ENCODE data around the gene OPRL1. TPM values are rescaled to one million over a fixed set of nuclear protein-coding genes. Genes with fewer than 3 reads are reported as not detected.

Gene OPRL1
- total and polyA plus RNA-seq, 4 donors = 5.2 to 26.3 (median 18.6) TPM

GRCh38 chr20:64077094-64077493, 2.8 kb upstream of the OPRL1 start:
- peaks cover 52% of the 10 kb centered on the region for H3K36me3 ChIP-seq (ENCODE audit: control insufficient read depth, insufficient read depth, low read length)
- H3K27me3 ChIP-seq (ENCODE audit: control insufficient read depth, insufficient read depth, low read length) = no peaks in the 10 kb centered on the region
- no peak overlapping the region for H3K4me3 ChIP-seq (ENCODE audit: low read depth, low read length)
- no peaks in the 10 kb centered on the region for H3K9me3 ChIP-seq (ENCODE audit: control insufficient read depth, insufficient read depth, low read length)
- H3K4me1 ChIP-seq (ENCODE audit: control insufficient read depth, insufficient read depth, low read length) = peaks cover 44% of the 10 kb centered on the region
- H3K27ac ChIP-seq (ENCODE audit: low read depth, low read length) = no peak overlapping the region
- DNase-seq (ENCODE audit: low read depth in 4 of 6, low spot score in 6 of 6) = no peak
- WGBS (ENCODE audit: insufficient coverage) = 77% methylated on average over 5 of the region's 8 CpGs

GRCh38 chr20:64077541-64077875, 2.4 kb upstream of the OPRL1 start:
- 82% methylated on average over 6 of the region's 7 CpGs for WGBS (ENCODE audit: insufficient coverage)

GRCh38 chr20:64077876-64078551, 1.9 kb upstream of the OPRL1 start:
- H3K27me3 ChIP-seq (ENCODE audit: control insufficient read depth, insufficient read depth, low read length) = peaks cover 3% of the 10 kb centered on the region
- peaks cover 44% of the 10 kb centered on the region for H3K36me3 ChIP-seq (ENCODE audit: control insufficient read depth, insufficient read depth, low read length)
- no peaks in the 10 kb centered on the region for H3K9me3 ChIP-seq (ENCODE audit: control insufficient read depth, insufficient read depth, low read length)
- DNase-seq (ENCODE audit: low read depth in 4 of 6, low spot score in 6 of 6) = no peak
- peaks cover 54% of the 10 kb centered on the region for H3K4me1 ChIP-seq (ENCODE audit: control insufficient read depth, insufficient read depth, low read length)
- WGBS (ENCODE audit: insufficient coverage) = 71% methylated on average over 12 of the region's 15 CpGs
- peak overlapping the region; percentile 64 for H3K4me3 ChIP-seq (ENCODE audit: low read depth, low read length)
- no peak overlapping the region for H3K27ac ChIP-seq (ENCODE audit: low read depth, low read length)

More at GRCh38 chr20:64077541-64077875, 2.4 kb upstream of the OPRL1 start:
- Histone ChIP-seq H3K27ac (ENCODE audit: low read depth, low read length) (no peak overlapping the region), H3K4me1 (ENCODE audit: control insufficient read depth, insufficient read depth, low read length) (peaks cover 49% of the 10 kb centered on the region), H3K9me3 (ENCODE audit: control insufficient read depth, insufficient read depth, low read length) (no peaks in the 10 kb centered on the region), H3K27me3 (ENCODE audit: control insufficient read depth, insufficient read depth, low read length) (no peaks in the 10 kb centered on the region), H3K36me3 (ENCODE audit: control insufficient read depth, insufficient read depth, low read length) (peaks cover 48% of the 10 kb centered on the region), H3K4me3 (ENCODE audit: low read depth, low read length) (no peak overlapping the region)
- DNase-seq (ENCODE audit: low read depth in 4 of 6, low spot score in 6 of 6) = no peak

DNA sequence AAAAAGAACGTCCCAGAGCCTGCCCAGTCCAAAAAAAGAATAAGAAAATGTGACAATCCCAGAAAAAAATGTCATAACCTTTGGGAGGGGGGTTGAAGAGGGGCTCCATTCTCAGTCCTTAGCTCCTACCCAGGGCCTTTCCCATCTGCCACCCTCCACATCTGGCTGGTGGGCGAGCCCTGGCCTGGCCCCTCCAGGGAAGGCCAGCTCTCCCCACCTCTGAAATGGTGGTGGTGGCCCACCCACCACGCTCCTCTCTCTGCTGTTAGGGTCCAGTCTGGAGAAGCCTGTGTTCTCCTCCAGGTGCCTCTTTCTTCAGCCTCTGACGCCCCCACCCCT, 979 bp upstream of the OPRL1 start:
- Histone ChIP-seq H3K4me3 (ENCODE audit: low read depth, low read length) (peak overlapping the region; percentile 64), H3K4me1 (ENCODE audit: control insufficient read depth, insufficient read depth, low read length) (peaks cover 59% of the 10 kb centered on the region), H3K36me3 (ENCODE audit: control insufficient read depth, insufficient read depth, low read length) (peaks cover 36% of the 10 kb centered on the region), H3K27ac (ENCODE audit: low read depth, low read length) (no peak overlapping the region), H3K27me3 (ENCODE audit: control insufficient read depth, insufficient read depth, low read length) (peaks cover 4% of the 10 kb centered on the region), H3K9me3 (ENCODE audit: control insufficient read depth, insufficient read depth, low read length) (no peaks in the 10 kb centered on the region)
- DNase-seq (ENCODE audit: low read depth in 4 of 6, low spot score in 6 of 6) = no peak
- WGBS (ENCODE audit: insufficient coverage) = 21% methylated on average over 2 of the region's 4 CpGs

- Histone ChIP-seq H3K27ac (ENCODE audit: low read depth, low read length) (peak within 1 kb of the TSS; percentile 69), H3K36me3 (ENCODE audit: control insufficient read depth, insufficient read depth, low read length) (peaks cover 31% of the 10 kb centered on the region), H3K9me3 (ENCODE audit: control insufficient read depth, insufficient read depth, low read length) (no peaks in the 10 kb centered on the region), H3K4me1 (ENCODE audit: control insufficient read depth, insufficient read depth, low read length) (peaks cover 62% of the 10 kb centered on the region), H3K27me3 (ENCODE audit: control insufficient read depth, insufficient read depth, low read length) (peaks cover 5% of the 10 kb centered on the region), H3K4me3 (ENCODE audit: low read depth, low read length) (peak within 1 kb of the TSS; percentile 64)
- peak in 3 of 6 donors; percentile 79 to 92 (median 90) for DNase-seq (ENCODE audit: low read depth in 4 of 6, low spot score in 6 of 6)
- WGBS (ENCODE audit: insufficient coverage) = under 1% methylated on average over 65 of the region's 73 CpGs
Measured at GRCh38 chr20:64079273-64080012, 439 bp upstream of the OPRL1 start, which contains the start of gene RGS19. Gene RGS19, minus strand, starts transcription at chr20:64079518. Its CDS starts 2,632 bp downstream, at chr20:64076886.

DNA sequence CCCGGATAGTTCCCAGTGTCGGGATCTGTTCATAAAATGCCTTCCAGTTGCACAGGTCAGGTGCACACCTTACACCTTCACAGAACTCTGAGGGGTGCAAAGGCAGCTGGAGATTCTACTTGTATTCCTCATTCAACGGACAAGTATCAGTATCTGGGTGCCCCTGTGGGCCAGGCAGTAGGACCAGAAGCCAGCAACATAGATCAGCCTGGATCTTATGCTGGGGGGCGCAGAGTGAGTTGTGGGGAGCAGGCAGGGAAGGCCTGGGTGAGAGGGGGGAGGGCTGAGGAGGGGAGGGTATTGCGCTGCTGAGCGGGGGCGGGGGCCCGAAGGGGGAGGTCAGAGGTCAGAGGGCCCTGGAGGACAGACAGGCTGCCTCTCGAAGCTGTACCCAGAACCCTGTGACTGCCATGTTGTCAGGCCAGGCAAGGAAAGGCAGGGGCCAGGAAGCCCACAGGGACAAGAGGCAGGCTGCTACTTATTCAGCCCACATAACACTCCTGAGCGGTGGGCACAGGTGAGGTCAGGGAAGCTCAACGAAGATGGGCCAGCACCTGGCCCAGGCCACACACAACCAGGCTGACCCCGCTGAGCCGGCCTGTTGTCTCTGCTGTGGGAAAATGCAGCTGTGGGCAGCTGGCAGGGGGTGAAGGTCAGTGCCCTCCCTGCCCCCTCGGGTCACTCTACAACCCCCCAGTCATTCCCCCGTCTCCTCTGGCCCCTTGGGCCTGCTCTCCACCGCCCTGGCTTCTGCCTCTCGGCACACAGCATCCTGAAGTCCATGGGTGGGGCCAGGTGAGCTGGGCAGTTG, 1.1 kb downstream of the OPRL1 start:
- DNase-seq (ENCODE audit: low read depth in 4 of 6, low spot score in 6 of 6) = no peak
- Histone ChIP-seq H3K4me3 (ENCODE audit: low read depth, low read length) (peak overlapping the region; percentile 60), H3K4me1 (ENCODE audit: control insufficient read depth, insufficient read depth, low read length) (peaks cover 70% of the 10 kb centered on the region), H3K27me3 (ENCODE audit: control insufficient read depth, insufficient read depth, low read length) (peaks cover 12% of the 10 kb centered on the region), H3K9me3 (ENCODE audit: control insufficient read depth, insufficient read depth, low read length) (no peaks in the 10 kb centered on the region), H3K27ac (ENCODE audit: low read depth, low read length) (peak overlapping the region; percentile 7), H3K36me3 (ENCODE audit: control insufficient read depth, insufficient read depth, low read length) (peaks cover 15% of the 10 kb centered on the region)
- 55% methylated on average over 10 of the region's 17 CpGs for WGBS (ENCODE audit: insufficient coverage)

GRCh38 chr20:64081624-64081964, 1.7 kb downstream of the OPRL1 start:
- H3K4me1 ChIP-seq (ENCODE audit: control insufficient read depth, insufficient read depth, low read length) = peaks cover 65% of the 10 kb centered on the region
- 82% methylated on average over 6 of the region's 6 CpGs for WGBS (ENCODE audit: insufficient coverage)
- H3K27ac ChIP-seq (ENCODE audit: low read depth, low read length) = no peak overlapping the region
- peaks cover 12% of the 10 kb centered on the region for H3K27me3 ChIP-seq (ENCODE audit: control insufficient read depth, insufficient read depth, low read length)
- H3K4me3 ChIP-seq (ENCODE audit: low read depth, low read length) = no peak overlapping the region
- DNase-seq (ENCODE audit: low read depth in 4 of 6, low spot score in 6 of 6) = no peak
- H3K9me3 ChIP-seq (ENCODE audit: control insufficient read depth, insufficient read depth, low read length) = no peaks in the 10 kb centered on the region
- H3K36me3 ChIP-seq (ENCODE audit: control insufficient read depth, insufficient read depth, low read length) = peaks cover 10% of the 10 kb centered on the region

DNA sequence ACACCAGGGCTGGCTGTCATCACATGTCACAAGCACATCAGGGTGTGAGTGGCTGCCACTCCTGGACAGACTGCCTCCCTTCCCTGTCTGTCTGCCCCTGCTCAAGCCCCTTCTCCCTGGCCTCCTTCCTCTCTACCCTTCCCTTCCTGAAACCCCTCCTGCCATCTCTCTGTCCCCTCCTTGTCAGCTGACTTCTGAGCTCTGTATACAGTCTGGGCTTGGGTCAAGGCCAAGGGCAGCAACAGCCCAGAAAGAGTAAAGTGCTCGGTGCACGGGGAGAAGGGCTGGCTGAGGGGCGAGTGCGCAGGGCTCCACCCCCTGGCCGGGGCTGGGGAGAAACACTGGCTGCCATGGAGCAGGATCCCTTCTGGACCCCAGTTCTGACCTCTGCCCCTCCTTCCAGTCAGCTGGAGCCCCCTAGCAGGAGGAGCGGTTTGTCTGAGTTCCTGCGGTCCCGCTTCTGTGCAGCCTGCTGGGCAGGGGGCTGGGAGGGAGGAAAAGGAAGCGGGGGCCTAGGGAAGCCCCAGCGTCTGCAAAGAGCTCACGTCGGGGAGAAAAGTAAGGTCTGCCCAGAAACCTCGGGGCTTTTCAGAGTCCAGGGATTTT, 2.3 kb downstream of the OPRL1 start:
- H3K27ac ChIP-seq (ENCODE audit: low read depth, low read length) = no peak overlapping the region
- peaks cover 4% of the 10 kb centered on the region for H3K36me3 ChIP-seq (ENCODE audit: control insufficient read depth, insufficient read depth, low read length)
- DNase-seq (ENCODE audit: low read depth in 4 of 6, low spot score in 6 of 6) = peak in 1 of 6 donors; percentile 47
- no peaks in the 10 kb centered on the region for H3K9me3 ChIP-seq (ENCODE audit: control insufficient read depth, insufficient read depth, low read length)
- peaks cover 12% of the 10 kb centered on the region for H3K27me3 ChIP-seq (ENCODE audit: control insufficient read depth, insufficient read depth, low read length)
- H3K4me3 ChIP-seq (ENCODE audit: low read depth, low read length) = no peak overlapping the region
- WGBS (ENCODE audit: insufficient coverage) = 11% methylated on average over 13 of the region's 13 CpGs
- peaks cover 65% of the 10 kb centered on the region for H3K4me1 ChIP-seq (ENCODE audit: control insufficient read depth, insufficient read depth, low read length)

GRCh38 chr20:64082820-64083377, 3.0 kb downstream of the OPRL1 start:
- H3K27ac ChIP-seq (ENCODE audit: low read depth, low read length) = no peak overlapping the region

More at GRCh38 chr20:64082820-64083377, 3.0 kb downstream of the OPRL1 start:
- Histone ChIP-seq H3K9me3 (ENCODE audit: control insufficient read depth, insufficient read depth, low read length) (no peaks in the 10 kb centered on the region), H3K4me3 (ENCODE audit: low read depth, low read length) (no peak overlapping the region), H3K27me3 (ENCODE audit: control insufficient read depth, insufficient read depth, low read length) (peaks cover 12% of the 10 kb centered on the region), H3K36me3 (ENCODE audit: control insufficient read depth, insufficient read depth, low read length) (no peaks in the 10 kb centered on the region), H3K4me1 (ENCODE audit: control insufficient read depth, insufficient read depth, low read length) (peaks cover 63% of the 10 kb centered on the region)
- WGBS (ENCODE audit: insufficient coverage) = 34% methylated on average over 10 of the region's 13 CpGs
- DNase-seq (ENCODE audit: low read depth in 4 of 6, low spot score in 6 of 6) = no peak
